Upper lobe of left lung (tissue), 6 donors: ENCODE results near the gene FAM181A. TPM values are rescaled to one million over a fixed set of nuclear protein-coding genes. Genes with fewer than 3 reads are reported as not detected.

ENCODE experiments used
- ATAC-seq, 2 donors: fragments of 200-7000 bp; cut with Tn5 transposase; one replicate each; pipeline ENCODE4 v1.9.1; 2022; ENCODE audit warnings: mild to moderate bottlenecking in 2 of 2, moderate library complexity in 2 of 2; ENCODE audit not compliant: low FRiP score in 2 of 2
- DNase-seq, 2 donors: peaks; one replicate each; pipeline ENCODE4 v3.0.0-alpha.2; 2019 to 2020
- H3K27ac ChIP-seq, 4 donors: fragments of 200-600 bp; sonication (generic); one replicate each; pipeline ENCODE4 v1.5.1; 2016 to 2019
- H3K27me3 ChIP-seq, 4 donors: fragments of 200-600 bp; sonication (generic); one replicate each; pipeline ENCODE4 v1.5.1; 2017 to 2019
- H3K36me3 ChIP-seq, 4 donors: fragments of 200-600 bp; sonication (generic); one replicate each; pipeline ENCODE4 v1.5.1; 2016 to 2019
- H3K4me1 ChIP-seq, 4 donors: fragments of 200-600 bp; sonication (generic); one replicate each; pipeline ENCODE4 v1.5.1; 2018 to 2019
- H3K4me3 ChIP-seq, 4 donors: fragments of 200-600 bp; sonication (generic); one replicate each; pipeline ENCODE4 v1.5.1; 2017 to 2019; ENCODE audit warnings: mild to moderate bottlenecking in 2 of 4, moderate library complexity in 1 of 4
- H3K9me3 ChIP-seq, 4 donors: fragments of 200-600 bp; sonication (generic); one replicate each; pipeline ENCODE4 v1.5.1; 2018 to 2019
- EP300 ChIP-seq, 4 donors: sonication (generic); formaldehyde crosslinking; IDR thresholded peaks; one replicate each; pipeline ENCODE4 v1.5.1; 2017; ENCODE audit warnings: antibody characterized with exemption in 4 of 4, control low read depth in 2 of 4
- POLR2A ChIP-seq, 4 donors: fragments of 450-650 bp; IDR thresholded peaks; one replicate each; pipeline ENCODE4 v1.5.1; 2016 to 2017; ENCODE audit warnings: antibody characterized with exemption in 4 of 4, mild to moderate bottlenecking in 2 of 4
- POLR2AphosphoS5 ChIP-seq, 2 donors: sonication (generic); formaldehyde crosslinking; IDR thresholded peaks; one replicate each; pipeline ENCODE4 v1.5.1; 2017; ENCODE audit warnings: antibody characterized with exemption in 2 of 2
- WGBS, 2 donors: methylation state at CpG; one replicate each; pipeline ENCODE4 v1.1.5; 2017 to 2018; 5-methylcytosine and 5-hydroxymethylcytosine counted together
- total RNA-seq, 6 donors: library from RNA; depleted of rRNA in 4 of 6; stranded (reverse); fragments of >200 nt in 4 of 6; gene quantifications; one replicate each; pipeline versions ENCODE4 v1.1.0 to v1.2.1, GENCODE V29; 2016 to 2021
- TF ChIP-seq, protein P1 (sequence below), 6 experiments: fragments of 450-650 bp in 4 of 6; fragments of 200-600 bp in 2 of 6; sonication (generic) in 2 of 6; IDR thresholded peaks; one replicate each; pipeline ENCODE4 v1.5.1; 2016 to 2019; ENCODE audit warnings: antibody characterized with exemption in 6 of 6
- donor health status: DM: no; HTN: no; CAD: no; lungs with moderate emphysema.
- donor health status: DM: no; HTN: yes; CAD: no; lungs with severe emphysema.

Gene FAM181A
- total RNA-seq, 6 donors from 2014 or later = 1.6 to 13.4 (median 1.9) TPM; not detected in 2

DNA sequence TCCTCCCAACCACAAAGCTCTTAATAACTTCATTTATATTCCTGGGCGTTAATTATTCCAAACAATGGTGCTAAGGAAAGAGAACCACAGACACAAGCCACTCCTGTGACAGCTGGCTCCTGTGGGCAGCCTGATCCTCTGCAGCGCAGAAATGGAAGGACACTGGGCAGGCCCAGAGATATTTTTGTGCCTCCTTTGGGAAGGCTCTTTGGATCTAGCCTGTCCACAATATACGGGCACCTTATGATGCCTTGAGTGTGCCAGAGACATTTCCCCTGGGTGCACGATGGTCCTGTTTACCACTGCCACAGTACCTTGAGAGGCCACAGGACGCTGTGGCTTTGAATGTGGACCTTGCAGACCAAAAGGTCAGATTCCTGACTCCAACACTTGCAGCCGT lies 47.2 kb downstream of the FAM181A start:
- H3K4me1 ChIP-seq = peaks cover 6 to 11% (median 9%) of the 10 kb centered on the region in 4 donors
- no peaks in the 10 kb centered on the region for H3K36me3 ChIP-seq
- H3K9me3 ChIP-seq = no peaks in the 10 kb centered on the region
- H3K27ac ChIP-seq = no peak overlapping the region
- no peaks in the 10 kb centered on the region for H3K27me3 ChIP-seq
- 79 to 96% methylated on average over 4 to 6 of the region's 6 CpGs for WGBS, 2 donors
- no peak for TF ChIP-seq POLR2A (IDR thresholded peaks at IDR 0.05)
- TF ChIP-seq POLR2AphosphoS5 (IDR thresholded peaks at IDR 0.05) = no peak
- no peak for TF ChIP-seq EP300 (IDR thresholded peaks at IDR 0.05)
- TF ChIP-seq, protein P1, sequence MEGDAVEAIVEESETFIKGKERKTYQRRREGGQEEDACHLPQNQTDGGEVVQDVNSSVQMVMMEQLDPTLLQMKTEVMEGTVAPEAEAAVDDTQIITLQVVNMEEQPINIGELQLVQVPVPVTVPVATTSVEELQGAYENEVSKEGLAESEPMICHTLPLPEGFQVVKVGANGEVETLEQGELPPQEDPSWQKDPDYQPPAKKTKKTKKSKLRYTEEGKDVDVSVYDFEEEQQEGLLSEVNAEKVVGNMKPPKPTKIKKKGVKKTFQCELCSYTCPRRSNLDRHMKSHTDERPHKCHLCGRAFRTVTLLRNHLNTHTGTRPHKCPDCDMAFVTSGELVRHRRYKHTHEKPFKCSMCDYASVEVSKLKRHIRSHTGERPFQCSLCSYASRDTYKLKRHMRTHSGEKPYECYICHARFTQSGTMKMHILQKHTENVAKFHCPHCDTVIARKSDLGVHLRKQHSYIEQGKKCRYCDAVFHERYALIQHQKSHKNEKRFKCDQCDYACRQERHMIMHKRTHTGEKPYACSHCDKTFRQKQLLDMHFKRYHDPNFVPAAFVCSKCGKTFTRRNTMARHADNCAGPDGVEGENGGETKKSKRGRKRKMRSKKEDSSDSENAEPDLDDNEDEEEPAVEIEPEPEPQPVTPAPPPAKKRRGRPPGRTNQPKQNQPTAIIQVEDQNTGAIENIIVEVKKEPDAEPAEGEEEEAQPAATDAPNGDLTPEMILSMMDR (IDR thresholded peaks at IDR 0.05) = no peak
- DNase-seq = no peak
- no peak overlapping the region for H3K4me3 ChIP-seq
- ATAC-seq = no peak

DNA sequence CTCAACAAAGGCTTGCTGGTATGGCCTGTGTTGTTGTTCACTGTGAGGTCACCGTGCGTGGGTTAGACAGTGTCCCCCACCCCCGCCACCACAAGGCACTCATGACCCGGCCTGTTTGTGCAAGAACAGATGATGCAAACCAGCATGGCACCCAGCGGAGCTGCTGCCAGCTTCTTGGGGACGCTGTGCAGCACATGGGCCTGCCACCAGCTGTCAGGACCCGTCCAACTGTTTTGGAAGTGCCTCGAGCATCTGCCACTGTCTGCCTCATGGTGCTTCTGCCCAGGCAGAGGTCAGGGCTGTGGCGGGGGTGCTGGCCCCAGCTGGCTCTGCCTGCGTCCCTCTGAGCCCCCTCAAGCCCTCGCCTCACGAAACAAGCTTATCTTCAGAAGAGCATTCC lies 47.7 kb downstream of the FAM181A start:
- H3K9me3 ChIP-seq = no peaks in the 10 kb centered on the region
- no peak for DNase-seq
- H3K36me3 ChIP-seq = no peaks in the 10 kb centered on the region
- 79 to 100% methylated on average over 2 to 12 of the region's 12 CpGs for WGBS, 2 donors
- TF ChIP-seq POLR2AphosphoS5 (IDR thresholded peaks at IDR 0.05) (no peak), POLR2A (IDR thresholded peaks at IDR 0.05) (no peak), EP300 (IDR thresholded peaks at IDR 0.05) (no peak)
- TF ChIP-seq, protein P1 (IDR thresholded peaks at IDR 0.05) = no peak
- H3K27ac ChIP-seq = no peak overlapping the region
- H3K4me1 ChIP-seq = peaks cover 6 to 11% (median 9%) of the 10 kb centered on the region in 4 donors
- H3K27me3 ChIP-seq = no peaks in the 10 kb centered on the region
- H3K4me3 ChIP-seq = no peak overlapping the region
- ATAC-seq = no peak

DNA sequence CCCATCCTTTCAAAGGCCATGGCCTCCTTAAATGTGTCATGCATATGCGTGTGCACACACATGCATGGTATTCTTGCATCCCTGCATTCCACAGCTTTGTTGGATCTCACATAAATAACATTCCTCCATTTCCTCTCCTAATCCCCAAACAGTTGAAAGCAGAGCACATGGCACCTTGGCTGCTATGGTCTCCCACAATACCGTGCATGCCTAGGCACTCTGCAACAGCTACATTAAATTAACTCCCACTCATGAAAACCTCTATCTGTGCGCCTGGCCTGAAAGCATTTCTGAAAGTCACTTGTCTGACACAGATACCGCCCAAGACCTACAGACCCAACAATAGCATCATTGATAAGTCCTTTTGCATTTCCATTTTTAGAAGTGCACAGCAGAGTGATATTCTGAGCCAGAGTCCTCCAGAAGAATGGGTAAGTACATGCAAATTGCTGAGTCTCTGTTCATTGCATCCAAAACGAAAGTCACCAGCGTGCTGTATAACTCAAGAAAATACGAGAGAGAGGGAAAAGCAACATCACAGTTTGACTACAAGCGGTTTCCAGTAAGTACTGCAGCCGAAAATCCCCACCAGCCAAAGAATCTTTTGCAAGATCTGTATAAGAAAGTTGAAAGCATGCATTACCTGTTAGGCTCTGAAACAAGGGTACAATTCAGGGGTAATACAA lies 48.8 kb downstream of the FAM181A start:
- TF ChIP-seq POLR2AphosphoS5 (IDR thresholded peaks at IDR 0.05) (no peak), POLR2A (IDR thresholded peaks at IDR 0.05) (no peak), EP300 (IDR thresholded peaks at IDR 0.05) (no peak)
- TF ChIP-seq, protein P1 (IDR thresholded peaks at IDR 0.05) = no peak
- 71 to 80% methylated on average over 9 of the region's 9 CpGs for WGBS, 2 donors
- Histone ChIP-seq H3K36me3 (no peaks in the 10 kb centered on the region), H3K4me3 (peak overlapping the region in 2 of 4 donors; percentile 3 to 9), H3K9me3 (no peaks in the 10 kb centered on the region), H3K27me3 (no peaks in the 10 kb centered on the region), H3K27ac (no peak overlapping the region), H3K4me1 (peaks cover 0 to 6% (median 4%) of the 10 kb centered on the region in 4 donors)
- no peak for DNase-seq
- ATAC-seq = no peak

DNA sequence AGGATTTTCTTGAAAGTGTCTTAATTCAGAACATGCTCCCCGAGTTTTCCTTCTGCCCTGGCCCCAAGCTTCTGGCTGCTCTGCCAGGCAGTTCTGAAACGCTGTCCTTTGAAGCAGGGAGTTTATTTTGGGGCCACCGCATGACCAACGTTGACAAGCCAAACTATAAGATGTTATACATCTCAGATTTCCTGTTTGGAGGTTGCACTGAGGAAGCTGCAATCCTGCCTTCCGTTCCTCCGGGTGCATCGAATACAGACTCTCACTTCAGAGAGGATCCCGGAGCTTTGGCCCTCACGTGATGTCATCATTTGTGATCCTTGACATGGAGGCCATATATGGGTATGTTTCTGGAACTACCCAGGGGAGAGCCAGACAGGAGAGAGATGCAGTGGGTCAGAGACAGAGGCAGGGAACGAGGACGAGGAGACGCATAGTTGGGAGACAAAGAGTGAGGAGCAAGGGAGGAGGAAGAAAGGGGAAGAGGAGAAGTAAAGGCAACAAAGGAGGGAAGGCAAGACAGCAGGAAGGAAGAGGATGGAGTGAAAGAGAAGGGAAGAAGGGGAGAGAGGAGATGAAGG lies 49.4 kb downstream of the FAM181A start, which contains the start of gene ASB2:
ASB2 (minus strand) TSS at position 94 of the 581 bp plus-strand sequence. CDS start 12,031 bp downstream, outside the sequence.
- WGBS, 2 donors = 25 to 31% methylated on average over 12 of the region's 12 CpGs
- ATAC-seq = no peak
- DNase-seq = no peak
- H3K27me3 ChIP-seq = no peaks in the 10 kb centered on the region
- no peaks in the 10 kb centered on the region for H3K4me1 ChIP-seq
- H3K27ac ChIP-seq = no peak within 1 kb of the TSS
- H3K4me3 ChIP-seq = peak within 1 kb of the TSS in 2 of 4 donors; percentile 3 to 9
- no peaks in the 10 kb centered on the region for H3K36me3 ChIP-seq
- TF ChIP-seq EP300 (IDR thresholded peaks at IDR 0.05) = no peak
- TF ChIP-seq, protein P1 (IDR thresholded peaks at IDR 0.05) = no peak
- TF ChIP-seq POLR2A (IDR thresholded peaks at IDR 0.05) = no peak
- no peak for TF ChIP-seq POLR2AphosphoS5 (IDR thresholded peaks at IDR 0.05)
- no peaks in the 10 kb centered on the region for H3K9me3 ChIP-seq
